ENCODE results near the gene ARAP3. TPM values are rescaled to one million over a fixed set of nuclear protein-coding genes. Genes with fewer than 3 reads are reported as not detected.

ARAP3 gene
- polyA plus RNA-seq, 1 experiment: 3.5 TPM

- Histone ChIP-seq H3K27ac (ENCODE audit: low read depth, low read length) (no peak overlapping the region), H3K9me3 (ENCODE audit: control insufficient read depth, insufficient read depth, low read length) (no peaks in the 10 kb centered on the region), H3K27me3 (ENCODE audit: control insufficient read depth, insufficient read depth, low read length) (no peaks in the 10 kb centered on the region), H3K4me3 (ENCODE audit: low read depth, low read length) (no peak overlapping the region)
- POLR2A ChIA-PET: no interaction called here
- DNase-seq (ENCODE audit: low read depth, low spot score): no peak
- CTCF ChIA-PET: interaction anchor here (1.0 to 3.3 kb wide), 3 partner anchors 12 to 281 kb away, joined by 3 to 14 read pairs (median 12); no protein-coding TSS in a partner anchor
- TF ChIP-seq CTCF (IDR thresholded peaks at IDR 0.05; ENCODE audit: low read depth, low read length): no peak
Measured at GRCh38 chr5:141680178-141680577, 1.9 kb downstream of the ARAP3 start.

- no peak overlapping the region for H3K27ac ChIP-seq (ENCODE audit: low read depth, low read length)
- POLR2A ChIA-PET: no interaction called here
- DNase-seq (ENCODE audit: low read depth, low spot score): no peak
- no peaks in the 10 kb centered on the region for H3K9me3 ChIP-seq (ENCODE audit: control insufficient read depth, insufficient read depth, low read length)
- CTCF ChIA-PET: interaction anchor here (0.6 to 1.6 kb wide), 2 partner anchors 14 to 85 kb away, joined by 3 to 7 read pairs; no protein-coding TSS in a partner anchor
- no peaks in the 10 kb centered on the region for H3K27me3 ChIP-seq (ENCODE audit: control insufficient read depth, insufficient read depth, low read length)
- H3K4me3 ChIP-seq (ENCODE audit: low read depth, low read length): no peak overlapping the region
- peak; percentile 29 for TF ChIP-seq CTCF (IDR thresholded peaks at IDR 0.05; ENCODE audit: low read depth, low read length)
Measured at GRCh38 chr5:141677415-141677814, 4.6 kb downstream of the ARAP3 start.

- TF ChIP-seq CTCF (IDR thresholded peaks at IDR 0.05; ENCODE audit: low read depth, low read length): no peak
- POLR2A ChIA-PET: no interaction called here
- DNase-seq (ENCODE audit: low read depth, low spot score): no peak
- H3K4me3 ChIP-seq (ENCODE audit: low read depth, low read length): no peak overlapping the region
- CTCF ChIA-PET: interaction anchor here (0.6 to 1.2 kb wide), 2 partner anchors 24 to 285 kb away, joined by 3 to 5 read pairs; partner anchors contain the start of gene FCHSD1
- H3K27me3 ChIP-seq (ENCODE audit: control insufficient read depth, insufficient read depth, low read length): no peaks in the 10 kb centered on the region
- H3K27ac ChIP-seq (ENCODE audit: low read depth, low read length): no peak overlapping the region
- no peaks in the 10 kb centered on the region for H3K9me3 ChIP-seq (ENCODE audit: control insufficient read depth, insufficient read depth, low read length)
Measured at GRCh38 chr5:141675672-141676071, 6.4 kb downstream of the ARAP3 start.

- CTCF ChIA-PET: no interaction called here
- H3K27ac ChIP-seq (ENCODE audit: low read depth, low read length): no peak overlapping the region
- TF ChIP-seq CTCF (IDR thresholded peaks at IDR 0.05; ENCODE audit: low read depth, low read length): no peak
- no peaks in the 10 kb centered on the region for H3K9me3 ChIP-seq (ENCODE audit: control insufficient read depth, insufficient read depth, low read length)
- no peak overlapping the region for H3K4me3 ChIP-seq (ENCODE audit: low read depth, low read length)
- H3K27me3 ChIP-seq (ENCODE audit: control insufficient read depth, insufficient read depth, low read length): no peaks in the 10 kb centered on the region
- no peak for DNase-seq (ENCODE audit: low read depth, low spot score)
- POLR2A ChIA-PET: no interaction called here
Measured at GRCh38 chr5:141674747-141675146, 7.3 kb downstream of the ARAP3 start.

- DNase-seq (ENCODE audit: low read depth, low spot score): no peak
- no peak overlapping the region for H3K4me3 ChIP-seq (ENCODE audit: low read depth, low read length)
- no peak overlapping the region for H3K27ac ChIP-seq (ENCODE audit: low read depth, low read length)
- H3K27me3 ChIP-seq (ENCODE audit: control insufficient read depth, insufficient read depth, low read length): no peaks in the 10 kb centered on the region
- H3K9me3 ChIP-seq (ENCODE audit: control insufficient read depth, insufficient read depth, low read length): no peaks in the 10 kb centered on the region
- TF ChIP-seq CTCF (IDR thresholded peaks at IDR 0.05; ENCODE audit: low read depth, low read length): no peak
- POLR2A ChIA-PET: interaction anchor here (0.6 kb wide), 1 partner anchor 20 kb away, joined by 3 read pairs; no protein-coding TSS in a partner anchor
- CTCF ChIA-PET: interaction anchor here (0.6 to 1.6 kb wide), 5 partner anchors 9 to 1269 kb away, joined by 3 to 7 read pairs (median 3); no protein-coding TSS in a partner anchor
Measured at GRCh38 chr5:141672841-141673813, 8.9 kb downstream of the ARAP3 start.
